ENCODE measurements around the gene TMEM138.

- TF ChIP-seq POLR2A (IDR thresholded peaks at IDR 0.05; ENCODE audit: low read length), result no peak
- TF ChIP-seq GATA1 (IDR thresholded peaks at IDR 0.05; ENCODE audit: low read depth, low read length), result no peak
Measured at GRCh38 chr11:61334434-61335354, 27.5 kb upstream of the TMEM138 start.

All from erythroblast (primary cell).